ENCODE data around the gene RRN3.
"Not testable (repeated sequence)": the region's sequence is repeated elsewhere in the genome, so short reads cannot be mapped to it uniquely, and the experiment has no call there.

RRN3 gene, protein sequence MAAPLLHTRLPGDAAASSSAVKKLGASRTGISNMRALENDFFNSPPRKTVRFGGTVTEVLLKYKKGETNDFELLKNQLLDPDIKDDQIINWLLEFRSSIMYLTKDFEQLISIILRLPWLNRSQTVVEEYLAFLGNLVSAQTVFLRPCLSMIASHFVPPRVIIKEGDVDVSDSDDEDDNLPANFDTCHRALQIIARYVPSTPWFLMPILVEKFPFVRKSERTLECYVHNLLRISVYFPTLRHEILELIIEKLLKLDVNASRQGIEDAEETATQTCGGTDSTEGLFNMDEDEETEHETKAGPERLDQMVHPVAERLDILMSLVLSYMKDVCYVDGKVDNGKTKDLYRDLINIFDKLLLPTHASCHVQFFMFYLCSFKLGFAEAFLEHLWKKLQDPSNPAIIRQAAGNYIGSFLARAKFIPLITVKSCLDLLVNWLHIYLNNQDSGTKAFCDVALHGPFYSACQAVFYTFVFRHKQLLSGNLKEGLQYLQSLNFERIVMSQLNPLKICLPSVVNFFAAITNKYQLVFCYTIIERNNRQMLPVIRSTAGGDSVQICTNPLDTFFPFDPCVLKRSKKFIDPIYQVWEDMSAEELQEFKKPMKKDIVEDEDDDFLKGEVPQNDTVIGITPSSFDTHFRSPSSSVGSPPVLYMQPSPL

DNA sequence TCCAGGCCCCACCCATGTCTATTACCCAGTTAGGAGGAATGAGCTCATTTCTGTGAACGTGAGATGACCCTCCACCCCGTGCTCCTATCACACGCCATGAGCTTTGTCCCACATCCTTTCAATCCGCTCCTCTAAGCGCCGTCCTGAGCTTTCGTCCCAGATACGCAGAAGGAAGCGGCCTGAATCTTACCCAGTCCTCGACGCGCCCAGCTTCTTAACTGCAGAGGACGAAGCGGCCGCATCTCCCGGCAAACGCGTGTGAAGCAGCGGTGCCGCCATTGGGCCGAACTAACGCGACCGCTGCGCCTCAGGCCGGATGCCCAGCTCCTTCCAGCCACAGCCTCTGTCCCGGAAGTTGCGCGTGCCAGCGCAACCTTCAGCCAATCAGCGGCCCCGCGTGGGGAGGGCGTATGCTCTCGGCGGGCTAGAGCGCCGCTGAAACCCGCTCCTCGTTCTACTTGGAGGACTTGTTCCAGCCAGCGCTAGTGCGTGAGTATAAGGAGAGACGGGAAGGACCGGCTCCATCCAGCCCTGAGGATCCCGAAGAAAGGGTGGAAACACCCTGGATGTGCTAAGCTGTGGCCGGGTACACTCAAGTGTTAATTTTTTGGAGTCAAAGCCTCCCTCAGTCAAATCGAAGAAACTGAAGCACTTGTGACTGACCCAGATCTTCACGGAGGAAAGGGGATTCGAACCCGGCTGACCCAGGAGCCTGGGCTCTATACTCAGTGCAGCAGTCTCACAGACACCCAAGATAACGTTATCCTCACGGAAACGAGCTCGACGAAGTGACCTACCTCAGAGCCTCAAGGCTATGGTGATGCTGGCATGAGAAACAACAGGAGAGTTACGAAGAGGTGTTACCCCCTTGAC, at the start of gene RRN3:
Gene RRN3 (minus strand): TSS at position 318 of the 873 bp plus-strand sequence. CDS start 39 bp downstream, at position 279.
- peak within 1 kb of the TSS; percentile 97 for H3K27ac Mint-ChIP-seq
- H3K4me3 Mint-ChIP-seq: peak within 1 kb of the TSS; percentile 99
- not testable (repeated sequence) for H3K27me3 Mint-ChIP-seq; H3K9me3 Mint-ChIP-seq (ENCODE audit: low read depth); H3K36me3 Mint-ChIP-seq
- H3K4me1 Mint-ChIP-seq (ENCODE audit: low read depth): peaks cover 27% of the 10 kb centered on the region

DNA sequence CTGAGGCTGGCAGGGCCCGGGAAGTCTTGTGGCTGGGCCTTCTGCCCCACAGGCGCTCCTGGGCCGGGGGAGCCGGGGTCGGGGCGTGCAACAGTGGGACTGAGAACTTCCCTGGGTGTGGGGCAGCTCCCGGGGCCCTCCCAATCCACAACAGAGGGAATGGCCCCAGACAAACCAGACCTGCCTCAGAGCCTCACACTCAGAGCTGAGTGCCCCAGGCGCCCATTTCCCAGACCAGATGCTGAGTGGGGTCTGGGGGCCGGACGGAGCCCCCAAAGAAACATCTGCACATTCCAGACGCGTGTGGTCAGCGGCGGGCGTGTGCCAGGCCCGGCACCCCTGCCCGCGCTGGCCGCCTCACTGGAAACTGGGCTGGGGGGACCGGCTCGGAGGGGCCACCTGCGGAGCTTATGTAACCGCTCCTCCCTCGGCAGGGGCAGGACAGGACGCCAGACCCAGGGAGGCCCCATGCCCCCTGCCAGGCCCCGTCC, 49.6 kb upstream of the RRN3 start:
- not testable (repeated sequence) for H3K27me3 Mint-ChIP-seq; H3K4me3 Mint-ChIP-seq; H3K4me1 Mint-ChIP-seq (ENCODE audit: low read depth); H3K9me3 Mint-ChIP-seq (ENCODE audit: low read depth); H3K36me3 Mint-ChIP-seq; H3K27ac Mint-ChIP-seq

DNA sequence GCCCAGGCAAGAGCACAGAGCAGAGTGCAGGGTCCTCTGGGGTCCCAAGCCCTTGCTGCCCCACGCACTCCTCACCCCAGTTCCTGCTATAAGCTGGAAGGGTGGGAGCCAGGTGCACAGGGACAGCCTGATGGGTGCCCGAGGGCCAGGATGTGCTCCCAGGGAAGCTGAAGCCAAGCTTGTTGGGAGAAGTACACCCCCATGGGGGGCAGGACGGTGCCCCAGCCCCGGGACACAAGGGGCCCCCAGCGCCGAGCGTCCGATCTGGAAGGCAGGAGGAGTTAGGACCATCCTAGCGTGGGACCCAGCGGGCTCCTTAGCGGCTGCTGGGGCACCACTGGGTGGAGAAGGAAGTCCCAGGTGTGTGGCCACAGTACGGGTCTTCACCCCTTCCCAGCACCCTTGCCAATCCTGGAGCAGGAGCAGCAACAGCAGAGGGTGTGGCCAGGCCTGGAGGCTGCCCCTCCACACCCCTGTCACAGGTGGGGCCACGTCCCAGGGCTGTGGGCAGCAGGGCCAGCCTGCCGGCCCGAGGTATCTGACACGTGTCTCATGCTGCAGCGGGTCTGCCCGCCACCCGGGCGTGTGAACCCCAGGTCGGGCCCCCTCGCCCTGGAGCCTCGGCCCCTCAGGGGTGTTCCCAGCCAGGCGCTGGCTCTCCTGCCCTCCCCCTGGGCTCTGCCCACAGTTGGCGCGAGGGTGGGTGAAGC, 49.0 kb upstream of the RRN3 start:
- H3K4me1 Mint-ChIP-seq (ENCODE audit: low read depth); H3K9me3 Mint-ChIP-seq (ENCODE audit: low read depth); H3K36me3 Mint-ChIP-seq; H3K4me3 Mint-ChIP-seq; H3K27ac Mint-ChIP-seq; H3K27me3 Mint-ChIP-seq: not testable (repeated sequence)

DNA sequence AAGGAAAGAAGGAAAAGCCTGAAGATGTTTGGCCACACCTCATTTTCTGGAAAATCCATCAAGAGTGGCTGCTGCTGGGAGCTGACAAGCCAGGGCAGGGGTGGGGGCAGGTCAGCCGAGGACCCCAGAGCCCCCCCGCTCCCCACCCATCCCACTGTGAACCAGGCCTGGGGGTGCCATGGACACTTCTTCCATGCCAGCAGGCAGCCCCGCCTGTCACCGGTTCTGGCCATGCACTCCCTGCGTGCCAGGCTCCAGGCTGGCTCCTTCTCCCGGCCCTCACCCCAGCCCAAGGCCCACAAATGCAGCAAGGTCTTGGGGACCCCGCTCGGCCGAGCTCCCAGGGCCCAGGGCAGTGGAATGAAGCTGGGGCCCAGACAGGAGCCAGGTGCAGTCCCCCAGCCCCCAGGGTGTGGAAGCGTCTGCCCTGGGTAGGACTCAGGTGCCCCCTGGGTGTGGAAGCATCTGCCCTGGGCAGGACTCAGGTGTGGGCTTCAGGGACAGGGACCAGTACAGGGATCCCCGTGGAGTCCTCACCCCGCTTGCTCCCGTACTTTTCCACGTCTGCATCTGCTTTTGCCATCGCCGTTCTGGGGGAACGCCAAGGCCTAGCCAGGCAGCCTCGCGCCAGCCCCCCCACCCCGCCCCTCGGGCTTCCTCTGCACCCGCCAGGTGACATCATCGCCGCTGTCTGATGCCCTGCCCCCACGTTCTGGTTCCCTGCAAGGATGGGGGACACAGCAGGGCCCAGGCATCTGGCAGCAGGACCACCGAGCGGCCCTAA, 48.2 kb upstream of the RRN3 start:
- H3K36me3 Mint-ChIP-seq; H3K4me3 Mint-ChIP-seq; H3K27ac Mint-ChIP-seq; H3K9me3 Mint-ChIP-seq (ENCODE audit: low read depth); H3K4me1 Mint-ChIP-seq (ENCODE audit: low read depth); H3K27me3 Mint-ChIP-seq: not testable (repeated sequence)

DNA sequence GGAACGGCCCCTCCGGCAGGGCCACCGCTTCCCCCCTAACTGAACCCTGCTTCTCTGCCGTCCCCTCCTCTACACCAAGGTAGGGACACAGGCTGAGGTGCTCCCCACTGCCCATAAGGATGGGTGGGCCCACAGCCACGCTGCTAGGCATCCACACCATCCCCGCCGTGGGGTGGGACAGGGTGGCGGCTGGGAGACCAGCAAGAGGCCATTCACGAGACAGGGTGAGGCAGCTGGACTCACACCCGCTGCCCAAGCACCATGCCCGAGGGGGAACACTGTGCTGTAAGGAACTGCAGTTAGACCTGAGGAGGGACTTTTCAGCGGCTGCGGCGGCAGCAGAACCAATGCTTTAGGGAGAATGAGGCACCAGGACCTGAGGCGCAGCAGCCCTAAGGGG, 47.5 kb upstream of the RRN3 start:
- no peaks in the 10 kb centered on the region for H3K36me3 Mint-ChIP-seq
- no peak overlapping the region for H3K4me3 Mint-ChIP-seq
- H3K9me3 Mint-ChIP-seq (ENCODE audit: low read depth): no peaks in the 10 kb centered on the region
- no peaks in the 10 kb centered on the region for H3K27me3 Mint-ChIP-seq
- H3K4me1 Mint-ChIP-seq (ENCODE audit: low read depth): peaks cover 2% of the 10 kb centered on the region
- H3K27ac Mint-ChIP-seq: no peak overlapping the region

DNA sequence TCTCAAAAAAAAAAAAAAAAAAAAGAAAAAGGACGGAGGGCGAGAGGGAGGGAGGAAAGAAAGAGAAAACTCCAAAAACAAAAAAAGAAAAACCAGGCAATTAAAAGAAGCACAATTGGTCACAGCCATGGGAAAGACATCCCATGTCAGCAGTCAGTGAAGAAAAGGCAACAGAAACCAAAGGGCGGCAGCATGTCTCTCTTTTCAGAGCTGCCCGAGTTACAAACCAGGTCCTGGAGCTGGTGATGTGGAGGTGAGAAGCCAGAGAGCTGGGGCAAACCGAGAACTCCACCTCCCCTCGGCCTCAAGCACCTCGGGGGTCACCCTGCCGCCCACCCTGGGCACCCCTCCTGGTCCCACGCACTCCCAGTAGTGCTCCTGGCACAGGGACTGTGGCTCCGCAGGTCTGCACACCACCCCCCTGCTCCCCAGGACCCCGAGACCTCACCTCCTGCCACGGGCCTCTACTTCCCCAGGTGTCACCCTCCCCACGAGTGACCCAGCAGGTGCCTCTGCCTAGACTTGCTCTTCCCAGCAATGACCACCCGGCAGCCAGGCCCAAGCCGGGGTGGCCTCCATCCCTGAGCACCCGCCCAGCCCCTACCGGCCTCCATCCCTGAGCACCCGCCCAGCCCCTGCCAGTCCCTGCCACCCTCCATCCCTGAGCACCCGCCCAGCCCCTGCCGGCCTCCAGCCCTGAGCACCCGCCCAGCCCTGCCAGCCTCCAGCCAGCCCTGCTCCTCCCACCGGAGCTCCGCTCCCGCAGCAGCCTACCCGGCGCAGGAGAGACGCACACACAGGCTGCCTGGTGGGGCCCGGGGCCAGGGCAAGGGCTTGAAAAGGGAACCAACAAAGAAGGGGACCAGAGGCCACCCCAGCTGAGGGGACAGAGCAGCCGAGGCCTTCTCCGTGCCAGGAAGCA, 46.6 kb upstream of the RRN3 start:
- H3K36me3 Mint-ChIP-seq; H3K4me1 Mint-ChIP-seq (ENCODE audit: low read depth); H3K9me3 Mint-ChIP-seq (ENCODE audit: low read depth); H3K27ac Mint-ChIP-seq; H3K27me3 Mint-ChIP-seq; H3K4me3 Mint-ChIP-seq: not testable (repeated sequence)

DNA sequence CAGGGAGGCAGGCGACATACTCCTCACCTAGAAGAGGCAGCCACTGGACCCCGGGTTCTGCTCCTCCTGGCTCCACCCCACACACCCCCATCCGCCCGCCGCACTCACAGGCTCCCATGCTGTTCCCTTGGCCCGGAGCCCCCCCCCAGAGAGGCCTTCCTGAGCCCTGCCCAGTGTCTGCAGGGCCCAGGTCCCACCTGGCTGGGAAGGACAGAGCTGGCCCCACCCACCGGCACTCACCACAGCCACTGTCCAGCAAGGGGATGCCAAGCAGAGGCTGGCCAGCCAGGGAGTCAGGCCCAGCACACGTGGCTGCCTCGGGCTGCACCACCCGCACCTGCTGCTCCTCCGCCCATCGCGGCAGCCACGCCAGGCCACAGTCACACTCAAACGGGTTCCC, 43.4 kb upstream of the RRN3 start:
- not testable (repeated sequence) for H3K27ac Mint-ChIP-seq; H3K36me3 Mint-ChIP-seq; H3K27me3 Mint-ChIP-seq; H3K4me1 Mint-ChIP-seq (ENCODE audit: low read depth); H3K9me3 Mint-ChIP-seq (ENCODE audit: low read depth); H3K4me3 Mint-ChIP-seq

DNA sequence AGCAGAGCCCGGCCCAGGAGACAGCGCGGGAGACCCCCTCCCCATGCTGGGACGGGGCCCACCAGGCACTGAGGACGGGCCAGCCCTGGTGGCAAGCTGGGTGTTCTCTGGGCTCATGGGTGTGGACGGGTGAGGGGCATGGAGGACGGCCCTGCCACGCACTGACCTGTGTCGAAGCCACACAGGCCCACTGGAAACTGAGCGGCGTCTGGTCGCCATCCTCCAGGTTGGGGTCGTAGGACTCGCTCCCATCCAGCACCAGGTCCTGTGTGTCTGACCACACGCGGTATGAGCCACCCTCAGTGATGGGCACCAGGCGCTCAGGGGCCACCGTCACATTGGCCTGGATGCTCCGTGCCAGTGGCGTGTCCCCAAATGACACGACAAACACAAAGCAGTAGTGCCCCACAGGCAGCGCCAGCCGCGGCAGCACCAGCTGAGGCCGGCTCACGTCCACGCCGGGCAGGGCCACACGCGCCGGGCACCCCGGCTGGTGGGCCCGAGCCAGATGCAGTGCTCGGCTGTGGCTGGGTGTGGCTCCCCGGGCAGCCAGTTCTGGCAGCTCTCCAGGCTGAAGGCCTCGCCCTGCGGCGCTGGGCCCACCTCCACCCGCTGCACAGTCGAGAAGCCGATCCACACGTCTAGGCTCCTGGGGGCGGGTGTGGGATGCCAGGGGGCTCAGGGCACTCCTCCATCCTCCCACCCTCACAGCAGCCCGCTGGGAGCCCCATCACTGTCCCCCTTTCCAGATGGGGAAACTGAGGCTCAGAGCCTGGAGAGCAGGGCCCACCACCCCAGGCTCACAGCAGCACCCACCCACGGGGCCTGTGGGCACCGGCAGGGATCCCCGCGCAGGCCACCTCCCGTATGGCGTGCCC, 41.6 kb upstream of the RRN3 start:
- not testable (repeated sequence) for H3K4me1 Mint-ChIP-seq (ENCODE audit: low read depth); H3K36me3 Mint-ChIP-seq; H3K27me3 Mint-ChIP-seq; H3K4me3 Mint-ChIP-seq; H3K27ac Mint-ChIP-seq; H3K9me3 Mint-ChIP-seq (ENCODE audit: low read depth)

DNA sequence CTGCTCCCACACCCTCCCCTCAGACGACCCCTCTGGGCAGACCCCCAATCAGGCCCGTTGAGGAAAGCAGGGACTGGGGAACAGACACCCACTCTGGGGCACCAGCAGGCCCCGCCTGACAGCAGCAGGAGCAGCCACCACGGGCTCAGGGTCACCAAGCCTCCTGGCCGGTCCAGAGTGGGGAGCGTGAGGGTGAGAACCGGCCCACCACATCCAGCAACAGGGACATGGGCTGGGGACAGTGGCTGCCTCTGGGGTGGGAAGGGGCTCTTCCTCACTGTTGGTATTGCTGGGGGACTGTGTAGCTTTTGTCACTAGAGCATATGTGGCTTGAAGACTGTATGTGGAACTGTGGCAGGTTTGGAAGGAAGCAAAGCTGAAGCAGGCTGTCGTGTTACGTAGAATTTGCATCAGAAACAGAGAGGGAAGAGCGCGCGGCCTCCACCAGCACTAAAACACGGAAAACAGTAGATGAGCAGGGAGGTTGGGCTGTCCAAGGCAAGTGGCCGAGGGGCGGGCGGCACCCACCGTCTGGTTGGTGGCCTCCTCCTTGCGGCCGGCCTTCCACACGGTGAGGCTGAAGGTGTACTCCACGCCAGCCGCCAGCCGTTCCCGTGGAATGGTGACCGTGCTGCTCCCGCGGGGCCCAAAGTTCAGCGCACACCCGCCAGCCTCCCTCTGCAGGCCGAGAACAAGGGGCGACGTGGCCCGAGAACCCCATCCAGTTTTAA, 40.8 kb upstream of the RRN3 start:
- H3K4me1 Mint-ChIP-seq (ENCODE audit: low read depth); H3K27me3 Mint-ChIP-seq; H3K4me3 Mint-ChIP-seq; H3K9me3 Mint-ChIP-seq (ENCODE audit: low read depth); H3K36me3 Mint-ChIP-seq; H3K27ac Mint-ChIP-seq: not testable (repeated sequence)

DNA sequence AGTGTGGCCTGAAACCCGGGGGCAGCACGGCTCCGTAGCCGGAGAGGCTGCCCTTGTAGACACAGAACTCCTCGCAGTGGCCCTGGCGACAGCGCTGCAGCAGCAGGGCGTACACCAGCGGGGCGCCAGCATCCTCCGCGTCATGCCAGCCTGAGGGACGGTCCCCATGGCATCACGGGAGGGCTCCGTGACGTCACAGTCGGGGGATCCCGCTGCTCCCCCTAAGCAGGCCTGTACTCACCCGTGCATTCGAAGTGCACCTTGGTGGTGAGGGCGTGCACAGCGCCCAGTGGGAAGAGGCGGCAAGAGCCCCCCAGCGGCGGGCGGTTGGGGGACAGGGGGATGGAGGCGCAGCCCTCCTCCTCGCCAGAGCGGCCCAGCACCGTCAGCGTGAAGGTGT, 39.5 kb upstream of the RRN3 start:
- H3K4me1 Mint-ChIP-seq (ENCODE audit: low read depth); H3K36me3 Mint-ChIP-seq; H3K4me3 Mint-ChIP-seq; H3K9me3 Mint-ChIP-seq (ENCODE audit: low read depth); H3K27ac Mint-ChIP-seq; H3K27me3 Mint-ChIP-seq: not testable (repeated sequence)

DNA sequence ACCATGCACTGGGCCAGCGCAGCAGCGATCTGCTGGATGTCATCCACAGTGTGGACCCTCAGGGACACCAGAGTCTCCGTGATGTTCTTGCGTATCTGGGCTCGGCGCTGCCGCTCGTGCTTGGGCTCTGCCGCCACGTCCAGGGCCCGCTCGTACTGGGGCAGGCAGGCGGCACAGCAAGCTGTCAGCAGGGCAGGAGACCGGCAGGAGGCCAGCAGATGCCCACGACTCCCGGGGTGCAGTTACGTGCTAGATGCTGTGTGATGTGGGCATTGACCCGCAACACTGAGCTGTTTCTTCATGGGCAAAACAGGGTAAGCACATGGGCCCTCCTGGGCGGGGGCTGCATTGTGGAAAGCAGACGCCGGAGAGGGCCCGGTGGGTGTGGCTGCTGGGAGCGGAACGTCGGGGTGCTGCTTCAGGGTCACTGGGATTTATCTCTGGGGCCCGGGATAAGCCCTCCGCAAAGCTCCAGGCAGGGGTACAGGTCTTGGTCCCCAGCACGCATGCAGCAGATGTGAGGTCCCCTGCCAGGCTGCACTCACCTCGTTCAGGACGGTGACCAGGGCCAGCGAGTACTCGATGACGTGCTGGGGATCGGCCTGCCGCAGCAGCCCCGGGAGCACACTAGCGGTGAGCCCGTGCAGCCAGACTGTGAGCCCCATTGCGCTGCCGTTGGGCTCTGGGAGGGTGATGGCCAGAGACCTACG, 38.8 kb upstream of the RRN3 start:
- H3K27ac Mint-ChIP-seq; H3K9me3 Mint-ChIP-seq (ENCODE audit: low read depth); H3K36me3 Mint-ChIP-seq; H3K4me3 Mint-ChIP-seq; H3K27me3 Mint-ChIP-seq; H3K4me1 Mint-ChIP-seq (ENCODE audit: low read depth): not testable (repeated sequence)
